Naive thymus-derived CD4-positive, alpha-beta T cell (primary cell): ENCODE results near the gene MOCOS. TPM values are rescaled to one million over a fixed set of nuclear protein-coding genes. Genes with fewer than 3 reads are reported as not detected.
"Not testable (repeated sequence)": the region's sequence is repeated elsewhere in the genome, so short reads cannot be mapped to it uniquely, and the experiment has no call there.

Source experiments
- ATAC-seq: fragments of 150-1000 bp; cut with Tn5 transposase; 2 replicates; pipeline ENCODE4 v1.10.0; 2021; ENCODE audit warnings: mild to moderate bottlenecking, moderate library complexity
- CTCF ChIA-PET: fragments of 350-600 bp; sonication (Branson Sonifier 250); formaldehyde crosslinking; loops from one replicate; lab custom pipeline; 2021; ENCODE audit warnings: antibody characterized with exemption; lab: Charles Lee
- POLR2A ChIA-PET: fragments of 350-600 bp; sonication (Branson Sonifier 250); formaldehyde crosslinking; loops from one replicate; lab custom pipeline; 2021; ENCODE audit warnings: antibody characterized with exemption, inconsistent platforms; lab: Charles Lee
- DNase-seq, 9 donors: peaks; one replicate each; pipeline versions ENCODE4 v3.0.0 to v3.0.0-alpha.2; 2020 to 2022; ENCODE audit warnings: mixed read lengths in 1 of 9
- H3K27ac ChIP-seq: one replicate; pipeline ENCODE4 v1.7.0; 2013; ENCODE audit warnings: mild to moderate bottlenecking, low read depth, low read length, moderate library complexity
- H3K27me3 ChIP-seq, 2 donors: one replicate each; pipeline ENCODE4 v1.7.0; 2013; ENCODE audit warnings: low read length in 2 of 2, mild to moderate bottlenecking in 2 of 2, moderate library complexity in 2 of 2; ENCODE audit not compliant: control insufficient read depth in 2 of 2, insufficient read depth in 2 of 2
- H3K36me3 ChIP-seq, 3 experiments: 1 replicate in 2 of 3; 2 replicates in 1 of 3; pipeline ENCODE4 v1.7.0; 2013; ENCODE audit warnings: low read length in 3 of 3, mild to moderate bottlenecking in 3 of 3, moderate library complexity in 1 of 3; ENCODE audit not compliant: insufficient read depth in 3 of 3, control insufficient read depth in 2 of 3
- H3K4me1 ChIP-seq, 2 donors: one replicate each; pipeline ENCODE4 v1.7.0; 2013; ENCODE audit warnings: low read length in 2 of 2, mild to moderate bottlenecking in 2 of 2, moderate library complexity in 1 of 2; ENCODE audit not compliant: control insufficient read depth in 2 of 2, insufficient read depth in 2 of 2
- H3K4me3 ChIP-seq: 2 replicates; pipeline ENCODE4 v1.7.0; 2013; ENCODE audit warnings: mild to moderate bottlenecking, low read length
- H3K9me3 ChIP-seq, 3 experiments: 1 replicate in 2 of 3; 2 replicates in 1 of 3; pipeline ENCODE4 v1.7.0; 2013; ENCODE audit warnings: low read length in 3 of 3; ENCODE audit not compliant: control insufficient read depth in 2 of 3
- H3K27ac Mint-ChIP-seq, 9 donors: one replicate each; pipeline ENCODE4 v1.8.0; 2020 to 2022; ENCODE audit warnings: mixed read lengths in 9 of 9, mild to moderate bottlenecking in 8 of 9, moderate library complexity in 5 of 9, inconsistent platforms in 2 of 9
- H3K27me3 Mint-ChIP-seq, 5 donors: one replicate each; pipeline ENCODE4 v1.8.0; 2021 to 2022; ENCODE audit warnings: mixed read lengths in 5 of 5, mild to moderate bottlenecking in 1 of 5
- H3K36me3 Mint-ChIP-seq, 5 donors: one replicate each; pipeline ENCODE4 v1.8.0; 2020 to 2022; ENCODE audit warnings: mixed read lengths in 5 of 5, mild to moderate bottlenecking in 3 of 5, inconsistent platforms in 1 of 5
- H3K4me1 Mint-ChIP-seq, 7 donors: one replicate each; pipeline ENCODE4 v1.8.0; 2020 to 2022; ENCODE audit warnings: mixed read lengths in 7 of 7, mild to moderate bottlenecking in 3 of 7, inconsistent platforms in 1 of 7
- H3K4me3 Mint-ChIP-seq, 10 donors: one replicate each; pipeline ENCODE4 v1.8.0; 2020 to 2022; ENCODE audit warnings: mild to moderate bottlenecking in 10 of 10, mixed read lengths in 10 of 10, moderate library complexity in 6 of 10, inconsistent platforms in 2 of 10
- H3K9me3 Mint-ChIP-seq, 11 donors: one replicate each; pipeline ENCODE4 v1.8.0; 2020 to 2022; ENCODE audit warnings: mixed read lengths in 11 of 11, mild to moderate bottlenecking in 4 of 11, inconsistent platforms in 1 of 11, moderate library complexity in 1 of 11
- intact Hi-C, 2 donors: fragments of 100-400 bp; cut with micrococcal nuclease; formaldehyde crosslinking; loops; one replicate each; pipeline ENCODE4 v1.15.1; 2023
- polyA plus RNA-seq, 2 donors: library from polyadenylated mRNA; unstranded; fragments of 300-500 nt; fragmentation: Illumina TruSeq; gene quantifications; one replicate each; pipeline ENCODE4 v1.2.3, GENCODE V29; 2021
- total RNA-seq, 6 experiments: library from RNA in 5 of 6; stranded (reverse) in 5 of 6; gene quantifications; 1 replicate in 5 of 6; 2 replicates in 1 of 6; pipeline ENCODE4 v1.2.3 and lab custom pipeline; 2021 to 2026

MOCOS gene
- total and polyA plus RNA-seq, 7 experiments from 2014 or later, result 0.05 TPM; not detected in 6

DNA sequence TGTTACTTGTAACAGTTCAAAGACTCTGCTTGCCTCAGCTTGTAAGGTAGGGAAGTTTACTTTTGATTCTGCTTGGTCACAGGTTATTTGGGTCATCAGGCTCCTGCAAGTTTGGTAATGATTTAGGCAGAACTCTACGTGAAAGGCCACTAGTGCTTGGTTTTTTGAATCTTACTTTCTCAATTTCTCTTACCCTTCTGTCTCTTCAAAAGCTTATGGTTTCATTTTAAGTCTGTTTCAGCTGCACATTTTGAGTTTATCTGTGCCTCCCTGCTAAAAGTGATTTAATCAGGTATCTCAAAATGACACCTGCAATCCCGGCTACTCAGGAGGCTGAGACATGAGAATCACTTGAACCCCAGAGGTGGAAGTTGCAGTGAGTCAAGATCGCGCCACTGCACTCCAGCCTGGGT is 26.3 kb upstream of the MOCOS start:
- ChIA-PET POLR2A (interaction anchor here (0.6 kb wide), 1 partner anchor 32 kb away, joined by 4 read pairs; no protein-coding TSS in a partner anchor), CTCF (no interaction called here)
- intact Hi-C loops, result loop anchor here in 1 of 2 donors (5.0 kb wide), 1 partner anchor 34 kb away; the partner anchor contains the start of genes ELP2 and SLC39A6
- Histone ChIP-seq H3K4me1 (no peaks in the 10 kb centered on the region), H3K27ac (no peak overlapping the region), H3K27me3 (no peaks in the 10 kb centered on the region), H3K4me3 (no peak overlapping the region), H3K9me3 (no peaks in the 10 kb centered on the region), H3K36me3 (peaks cover 8 to 84% (median 13%) of the 10 kb centered on the region in 3 experiments)
- DNase-seq, result no peak
- no peak for ATAC-seq
- Mint-ChIP-seq H3K4me1 (peaks cover 7 to 39% (median 21%) of the 10 kb centered on the region in 7 donors), H3K36me3 (peaks cover 13 to 67% (median 42%) of the 10 kb centered on the region in 5 donors), H3K27me3 (no peaks in the 10 kb centered on the region), H3K4me3 (no peak overlapping the region), H3K27ac (peak overlapping the region in 1 of 9 donors; percentile 30), H3K9me3 (no peaks in the 10 kb centered on the region)

DNA sequence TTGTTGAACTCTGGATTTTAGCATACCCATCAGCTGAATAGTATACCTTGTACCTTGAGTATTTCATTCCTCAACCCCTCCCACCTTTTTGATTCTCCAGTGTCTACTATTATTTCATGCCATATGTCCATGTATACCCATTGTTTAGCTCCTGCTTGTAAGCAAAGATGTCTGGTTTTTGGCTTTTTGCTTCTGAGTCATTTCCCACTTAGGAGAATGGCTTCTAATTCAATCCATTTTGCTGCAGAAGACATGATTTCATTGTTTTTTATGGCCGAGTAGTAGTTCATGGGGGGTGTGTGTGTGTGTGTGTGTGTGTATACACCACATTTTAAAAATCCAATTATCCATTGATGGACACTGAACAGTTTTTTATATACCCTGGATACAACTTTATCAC is 24.3 kb upstream of the MOCOS start:
- Mint-ChIP-seq H3K9me3 (no peaks in the 10 kb centered on the region), H3K4me3 (no peak overlapping the region), H3K4me1 (peaks cover 4 to 26% (median 13%) of the 10 kb centered on the region in 7 donors), H3K27me3 (no peaks in the 10 kb centered on the region), H3K36me3 (peaks cover 13 to 61% (median 38%) of the 10 kb centered on the region in 5 donors), H3K27ac (peak overlapping the region in 1 of 9 donors; percentile 40)
- ChIA-PET POLR2A (no interaction called here), CTCF (no interaction called here)
- DNase-seq, result no peak
- Histone ChIP-seq H3K27ac (no peak overlapping the region), H3K36me3 (peaks cover 12 to 76% (median 15%) of the 10 kb centered on the region in 3 experiments), H3K27me3 (no peaks in the 10 kb centered on the region), H3K4me3 (no peak overlapping the region), H3K9me3 (no peaks in the 10 kb centered on the region), H3K4me1 (no peaks in the 10 kb centered on the region)
- no peak for ATAC-seq
- intact Hi-C loops, result loop anchor here in 1 of 2 donors (5.0 kb wide), 1 partner anchor 36 kb away; the partner anchor contains the start of genes ELP2 and SLC39A6

GRCh38 chr18:36167692-36168218 is 19.5 kb upstream of the MOCOS start:
- Mint-ChIP-seq H3K4me3 (no peak overlapping the region), H3K27ac (no peak overlapping the region), H3K27me3 (no peaks in the 10 kb centered on the region), H3K36me3 (peaks cover 0 to 59% (median 34%) of the 10 kb centered on the region in 5 donors), H3K9me3 (no peaks in the 10 kb centered on the region), H3K4me1 (peaks cover 0 to 7% (median 0%) of the 10 kb centered on the region in 7 donors)
- H3K36me3 ChIP-seq, result peaks cover 8 to 75% (median 14%) of the 10 kb centered on the region in 3 experiments
- H3K4me3 ChIP-seq, result no peak overlapping the region
- no peaks in the 10 kb centered on the region for H3K27me3 ChIP-seq
- H3K9me3 ChIP-seq, result no peaks in the 10 kb centered on the region
- ATAC-seq (no peak), DNase-seq (no peak)
- no peak overlapping the region for H3K27ac ChIP-seq
- ChIA-PET CTCF (no interaction called here), POLR2A (no interaction called here)
- no peaks in the 10 kb centered on the region for H3K4me1 ChIP-seq
- intact Hi-C loops, result no loop called here

DNA sequence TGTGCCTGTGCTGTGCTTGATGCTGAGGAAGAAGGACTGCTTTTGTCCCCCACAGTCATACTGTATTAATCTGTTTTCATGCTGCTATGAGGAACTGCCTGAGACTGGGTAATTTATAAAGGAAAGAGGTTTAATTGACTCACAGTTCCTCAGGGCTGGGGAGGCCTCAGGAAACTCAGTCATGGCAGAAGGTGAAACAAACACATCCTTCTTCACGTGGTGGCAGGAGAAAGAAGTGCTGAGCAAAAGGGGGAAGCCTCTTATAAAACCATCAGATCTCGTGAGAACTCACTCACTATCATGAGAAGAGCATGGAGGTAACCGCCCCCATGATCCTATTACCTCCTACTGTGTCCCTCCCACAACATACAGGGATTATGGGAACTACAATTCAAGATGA is 19.0 kb upstream of the MOCOS start:
- H3K27me3 Mint-ChIP-seq, H3K9me3 ChIP-seq, DNase-seq, H3K27me3 ChIP-seq, H3K4me1 ChIP-seq, intact Hi-C loops, H3K4me3 Mint-ChIP-seq, H3K4me1 Mint-ChIP-seq, POLR2A ChIA-PET, H3K9me3 Mint-ChIP-seq, H3K27ac ChIP-seq, CTCF ChIA-PET, ATAC-seq, H3K4me3 ChIP-seq: not testable (repeated sequence)
- Mint-ChIP-seq H3K27ac (peak overlapping the region in 1 of 9 donors; percentile 38), H3K36me3 (peaks cover 0 to 55% (median 33%) of the 10 kb centered on the region in 5 donors)
- peaks cover 8 to 80% (median 16%) of the 10 kb centered on the region in 3 experiments for H3K36me3 ChIP-seq

GRCh38 chr18:36169938-36170337 is 17.4 kb upstream of the MOCOS start:
- Histone ChIP-seq H3K4me1 (no peaks in the 10 kb centered on the region), H3K36me3 (peaks cover 8 to 79% (median 20%) of the 10 kb centered on the region in 3 experiments), H3K27me3 (no peaks in the 10 kb centered on the region), H3K27ac (no peak overlapping the region), H3K4me3 (no peak overlapping the region), H3K9me3 (no peaks in the 10 kb centered on the region)
- peaks cover 0 to 52% (median 22%) of the 10 kb centered on the region in 5 donors for H3K36me3 Mint-ChIP-seq
- ATAC-seq (no peak), DNase-seq (no peak)
- H3K27me3 Mint-ChIP-seq, result no peaks in the 10 kb centered on the region
- H3K27ac Mint-ChIP-seq, result peak overlapping the region in 2 of 9 donors; percentile 19 to 68
- peaks cover 0 to 4% (median 0%) of the 10 kb centered on the region in 7 donors for H3K4me1 Mint-ChIP-seq
- ChIA-PET CTCF (no interaction called here), POLR2A (no interaction called here)
- intact Hi-C loops, result no loop called here
- no peak overlapping the region for H3K4me3 Mint-ChIP-seq
- H3K9me3 Mint-ChIP-seq, result no peaks in the 10 kb centered on the region

DNA sequence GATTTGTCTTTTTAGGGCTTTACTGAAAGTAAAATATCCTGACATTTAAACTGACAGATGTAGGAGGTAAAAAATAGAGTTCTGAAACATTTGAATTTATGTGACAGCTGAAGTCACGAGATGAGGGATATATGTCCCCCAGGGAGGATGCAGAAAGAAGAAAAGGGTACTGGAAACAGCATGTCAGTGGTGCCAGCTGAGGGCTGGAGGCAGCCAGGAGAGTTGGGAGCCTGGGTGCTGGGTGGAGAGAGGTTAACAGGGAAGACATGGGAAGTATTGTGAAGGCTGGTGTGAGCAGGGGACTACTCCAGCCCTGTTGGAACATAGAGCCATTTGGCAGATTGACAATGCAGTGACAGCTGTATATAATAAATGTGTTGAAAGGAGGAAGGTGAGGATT is 11.8 kb upstream of the MOCOS start:
- Mint-ChIP-seq H3K4me3 (no peak overlapping the region), H3K27ac (peak overlapping the region in 2 of 9 donors; percentile 56 to 62), H3K27me3 (no peaks in the 10 kb centered on the region), H3K4me1 (peaks cover 6 to 19% (median 10%) of the 10 kb centered on the region in 7 donors), H3K9me3 (peaks cover 0 to 1% (median 0%) of the 10 kb centered on the region in 11 donors), H3K36me3 (peaks cover 0 to 48% (median 18%) of the 10 kb centered on the region in 5 donors)
- H3K9me3 ChIP-seq, result no peaks in the 10 kb centered on the region
- no peak for ATAC-seq
- no peak overlapping the region for H3K4me3 ChIP-seq
- ChIA-PET CTCF (no interaction called here), POLR2A (no interaction called here)
- DNase-seq, result no peak
- peaks cover 0 to 54% (median 14%) of the 10 kb centered on the region in 3 experiments for H3K36me3 ChIP-seq
- no peak overlapping the region for H3K27ac ChIP-seq
- no peaks in the 10 kb centered on the region for H3K27me3 ChIP-seq
- intact Hi-C loops, result no loop called here
- no peaks in the 10 kb centered on the region for H3K4me1 ChIP-seq

DNA sequence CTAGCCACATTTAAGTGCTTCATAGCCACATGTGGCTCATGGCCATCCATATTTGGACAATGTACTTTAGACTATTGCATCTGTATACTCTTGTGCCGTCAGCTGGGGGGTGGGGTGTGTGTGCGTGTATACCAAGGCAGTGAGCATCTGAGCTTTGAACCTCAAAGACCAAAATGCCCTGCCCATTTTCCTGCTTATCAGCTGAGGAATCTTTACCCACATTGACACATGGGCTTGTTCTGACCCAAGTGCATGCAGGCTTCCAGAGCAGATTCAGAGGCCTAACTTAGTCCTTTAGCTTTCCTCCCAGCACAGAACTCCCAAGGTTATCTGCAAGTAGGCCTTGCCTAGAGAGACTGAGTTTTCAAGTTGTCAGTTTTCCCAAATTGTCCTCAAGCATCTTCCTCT is 11.1 kb upstream of the MOCOS start:
- H3K4me3 Mint-ChIP-seq, result no peak overlapping the region
- peaks cover 0 to 41% (median 14%) of the 10 kb centered on the region in 5 donors for H3K36me3 Mint-ChIP-seq
- Histone ChIP-seq H3K9me3 (no peaks in the 10 kb centered on the region), H3K36me3 (peaks cover 0 to 47% (median 14%) of the 10 kb centered on the region in 3 experiments), H3K27ac (no peak overlapping the region), H3K4me1 (no peaks in the 10 kb centered on the region), H3K4me3 (no peak overlapping the region), H3K27me3 (no peaks in the 10 kb centered on the region)
- CTCF ChIA-PET, result no interaction called here
- ATAC-seq (no peak), DNase-seq (no peak)
- H3K27me3 Mint-ChIP-seq, result no peaks in the 10 kb centered on the region
- H3K9me3 Mint-ChIP-seq, result peaks cover 0 to 1% (median 0%) of the 10 kb centered on the region in 11 donors
- no peak overlapping the region for H3K27ac Mint-ChIP-seq
- POLR2A ChIA-PET, result no interaction called here
- intact Hi-C loops, result no loop called here
- H3K4me1 Mint-ChIP-seq, result peaks cover 6 to 22% (median 11%) of the 10 kb centered on the region in 7 donors
